C4-2B (cell line): ENCODE results near the gene POLE4.

ENCODE experiments used
- H3K27ac ChIP-seq: fragments of 450-650 bp; 2 replicates; pipeline ENCODE4 v1.5.1; 2017
- ZFX ChIP-seq: fragments of 450-650 bp; IDR thresholded peaks from 2 replicates; pipeline ENCODE4 v1.6.1; 2017
- TF ChIP-seq, protein P1 (sequence below): fragments of 450-650 bp; conservative IDR thresholded peaks from 2 replicates; pipeline ENCODE4 v1.5.1; 2017; ENCODE audit warnings: mild to moderate bottlenecking

Gene POLE4

DNA sequence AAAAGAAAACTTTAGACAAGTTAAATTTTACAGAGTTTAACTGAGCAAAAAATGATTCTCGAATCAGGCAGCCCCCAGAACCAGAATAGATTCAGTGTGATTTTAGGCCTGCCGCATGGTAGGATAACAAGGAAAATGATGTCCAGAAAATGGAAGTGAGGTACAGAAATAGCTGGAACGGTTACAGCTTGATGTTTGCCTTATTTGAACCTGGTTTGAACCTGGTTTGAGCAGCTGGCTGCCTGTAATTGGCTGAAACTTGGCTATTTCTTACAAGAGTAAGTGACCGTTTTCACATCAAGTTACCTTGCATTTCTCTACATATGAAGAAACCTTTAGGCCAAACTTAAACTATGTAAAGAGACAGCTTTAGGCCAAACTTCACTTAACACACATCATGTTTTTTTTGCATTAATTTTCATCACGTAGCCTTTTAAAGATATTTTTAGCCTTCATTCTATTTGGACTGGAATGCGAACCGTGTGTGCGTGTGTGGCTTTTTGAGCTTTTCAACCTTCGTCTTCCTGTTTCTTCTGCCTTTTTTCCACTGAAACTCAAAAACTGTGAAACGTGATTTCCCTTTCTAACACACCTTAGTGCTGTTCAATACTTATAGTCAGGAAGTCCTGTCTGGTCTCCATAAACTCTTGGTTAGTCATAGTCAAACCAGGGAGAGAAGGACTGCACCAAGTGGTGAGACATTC, 4.5 kb upstream of the POLE4 start:
- H3K27ac ChIP-seq, result no peak overlapping the region
- TF ChIP-seq, protein P1, sequence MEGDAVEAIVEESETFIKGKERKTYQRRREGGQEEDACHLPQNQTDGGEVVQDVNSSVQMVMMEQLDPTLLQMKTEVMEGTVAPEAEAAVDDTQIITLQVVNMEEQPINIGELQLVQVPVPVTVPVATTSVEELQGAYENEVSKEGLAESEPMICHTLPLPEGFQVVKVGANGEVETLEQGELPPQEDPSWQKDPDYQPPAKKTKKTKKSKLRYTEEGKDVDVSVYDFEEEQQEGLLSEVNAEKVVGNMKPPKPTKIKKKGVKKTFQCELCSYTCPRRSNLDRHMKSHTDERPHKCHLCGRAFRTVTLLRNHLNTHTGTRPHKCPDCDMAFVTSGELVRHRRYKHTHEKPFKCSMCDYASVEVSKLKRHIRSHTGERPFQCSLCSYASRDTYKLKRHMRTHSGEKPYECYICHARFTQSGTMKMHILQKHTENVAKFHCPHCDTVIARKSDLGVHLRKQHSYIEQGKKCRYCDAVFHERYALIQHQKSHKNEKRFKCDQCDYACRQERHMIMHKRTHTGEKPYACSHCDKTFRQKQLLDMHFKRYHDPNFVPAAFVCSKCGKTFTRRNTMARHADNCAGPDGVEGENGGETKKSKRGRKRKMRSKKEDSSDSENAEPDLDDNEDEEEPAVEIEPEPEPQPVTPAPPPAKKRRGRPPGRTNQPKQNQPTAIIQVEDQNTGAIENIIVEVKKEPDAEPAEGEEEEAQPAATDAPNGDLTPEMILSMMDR, result no peak
- no peak for TF ChIP-seq ZFX

DNA sequence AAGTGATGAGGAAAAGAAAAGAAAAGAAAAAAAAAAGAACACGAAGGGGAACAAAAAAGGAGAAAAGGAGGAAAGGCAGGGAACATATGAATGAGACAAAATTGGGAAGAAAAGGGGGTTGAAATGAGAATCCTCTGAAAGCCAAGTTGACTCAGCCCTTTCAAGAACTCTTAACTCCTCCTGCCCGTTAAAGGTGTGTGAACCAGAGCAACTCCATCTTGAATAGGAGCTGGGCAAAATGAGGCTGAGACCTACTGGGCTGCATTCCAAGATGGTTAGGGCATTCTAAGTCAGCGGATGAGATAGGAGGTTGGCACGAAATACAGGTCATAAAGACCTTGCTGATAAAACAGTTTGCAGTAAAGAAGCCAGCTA, 4.0 kb upstream of the POLE4 start:
- TF ChIP-seq, protein P1, result no peak
- no peak for TF ChIP-seq ZFX
- H3K27ac ChIP-seq, result no peak overlapping the region

DNA sequence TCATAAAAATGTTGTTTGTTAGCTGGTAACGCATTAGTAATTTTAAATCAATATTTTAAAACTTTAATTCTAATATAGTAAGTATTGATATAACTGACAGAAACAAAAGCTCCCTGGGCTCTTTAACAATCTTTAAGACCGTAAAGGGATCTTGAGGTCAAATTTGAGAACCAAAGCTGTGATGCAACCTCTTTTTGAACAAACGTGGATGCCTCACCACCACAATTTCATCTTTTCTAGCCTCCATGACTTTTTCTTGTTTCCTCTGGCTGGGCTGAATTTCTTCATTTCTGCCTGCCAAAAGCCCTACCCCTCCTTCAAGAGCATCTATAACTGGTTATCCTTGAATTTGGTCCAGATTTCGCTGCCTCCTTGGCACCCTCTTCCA, 563 bp upstream of the POLE4 start:
- H3K27ac ChIP-seq, result peak overlapping the region; percentile 84
- no peak for TF ChIP-seq ZFX
- TF ChIP-seq, protein P1, result no peak

DNA sequence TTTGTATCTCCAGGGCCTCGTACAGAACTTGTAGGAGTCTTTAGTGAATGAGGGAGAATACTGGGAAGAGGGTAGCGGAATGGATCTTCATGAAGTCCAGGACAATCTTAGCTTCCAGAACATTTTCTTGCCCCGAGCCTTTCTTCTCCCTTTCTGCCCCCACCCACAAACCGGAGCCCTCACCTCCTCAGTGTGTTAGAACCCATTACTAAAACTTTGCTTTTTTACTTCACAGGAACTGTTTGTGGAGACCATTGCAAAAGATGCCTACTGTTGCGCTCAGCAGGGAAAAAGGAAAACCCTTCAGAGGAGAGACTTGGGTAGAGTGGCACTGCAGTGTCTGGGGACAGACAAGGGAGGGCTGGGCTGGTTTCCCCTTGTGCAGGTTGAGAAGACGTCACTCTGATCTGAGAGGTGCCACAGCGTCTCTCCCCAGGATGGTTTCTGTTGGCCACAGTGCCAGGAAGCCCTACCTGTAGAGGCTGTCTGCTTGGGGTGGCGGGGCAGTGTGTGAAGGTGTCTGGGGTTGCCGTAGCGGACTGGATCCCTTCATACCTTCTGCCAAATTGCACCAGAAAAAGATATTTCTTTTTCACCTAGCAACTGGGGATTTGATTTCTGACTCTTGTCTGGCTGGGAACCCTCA, 786 bp downstream of the POLE4 start:
- TF ChIP-seq, protein P1, result no peak
- TF ChIP-seq ZFX, result no peak
- peak overlapping the region; percentile 84 for H3K27ac ChIP-seq

DNA sequence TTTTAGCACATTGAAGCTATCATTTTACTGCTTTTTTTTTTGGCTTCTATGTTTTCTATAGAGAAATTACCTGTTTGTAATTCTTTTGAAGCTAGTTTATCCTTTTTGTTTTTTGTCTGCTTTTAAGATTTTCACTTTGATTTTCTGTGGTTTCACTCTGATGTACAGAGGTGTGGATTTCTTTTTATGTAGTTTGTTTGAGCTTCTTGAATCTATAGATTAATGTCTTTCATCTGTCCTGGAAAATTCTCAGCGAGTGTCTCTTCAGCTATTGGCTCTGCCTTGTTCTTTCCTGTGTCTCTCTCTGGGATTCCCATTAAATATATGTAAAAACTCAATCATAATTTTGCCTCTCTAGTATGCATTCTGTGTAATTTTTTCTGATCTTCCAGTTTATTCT, 8.4 kb downstream of the POLE4 start:
- TF ChIP-seq, protein P1, result no peak
- TF ChIP-seq ZFX, result no peak
- H3K27ac ChIP-seq, result no peak overlapping the region

DNA sequence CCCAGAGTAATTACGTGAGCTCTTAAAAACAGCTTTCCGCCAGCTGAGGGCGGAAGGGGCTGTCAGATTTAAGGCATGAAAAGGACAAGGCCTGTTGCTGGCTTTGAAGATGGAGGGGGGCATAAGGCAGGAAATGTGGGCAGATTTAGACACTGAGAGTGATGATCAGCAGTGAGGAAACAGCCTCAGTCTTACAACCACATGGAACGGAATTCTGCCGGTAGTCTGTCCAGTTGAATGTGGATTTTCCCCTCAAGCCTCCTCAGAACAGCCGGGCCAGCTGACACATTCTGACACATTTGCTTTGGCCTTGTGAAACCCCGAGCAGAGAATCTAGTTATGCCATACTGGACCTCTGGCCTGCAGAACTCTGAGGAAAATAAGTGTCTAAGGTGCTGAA, 16.6 kb downstream of the POLE4 start:
- no peak overlapping the region for H3K27ac ChIP-seq
- no peak for TF ChIP-seq ZFX
- TF ChIP-seq, protein P1, result no peak

DNA sequence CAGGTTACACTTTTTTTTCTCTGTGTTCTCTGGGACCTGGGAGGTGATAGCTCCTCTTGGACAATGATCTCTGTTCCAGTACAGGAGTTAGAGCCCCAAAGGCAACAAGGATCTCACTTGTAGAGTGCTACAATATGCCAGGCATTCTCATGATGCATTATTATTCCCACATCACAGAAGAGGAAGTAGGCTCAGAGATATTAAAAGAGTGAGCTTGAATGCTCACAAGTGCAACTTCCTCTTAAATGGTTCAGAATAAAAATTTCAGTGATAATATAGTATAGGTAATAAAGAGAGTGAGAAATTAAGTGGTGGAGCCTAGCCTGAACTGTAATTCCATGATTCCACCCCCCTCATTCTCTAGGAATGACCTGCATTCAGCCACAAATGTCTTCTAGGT, 21.4 kb downstream of the POLE4 start:
- H3K27ac ChIP-seq, result no peak overlapping the region
- TF ChIP-seq, protein P1, result no peak
- TF ChIP-seq ZFX, result no peak
